GM18519 (cell line): ENCODE results near the gene PPP1R1C.

Experiments used
- ATAC-seq: cut with Tn5 transposase; IDR thresholded peaks from one replicate; pipeline ENCODE4 v1.9.1; 2021; ENCODE audit warnings: mild to moderate bottlenecking, moderate library complexity; ENCODE audit not compliant: unreplicated experiment, low FRiP score

PPP1R1C gene

GRCh38 chr2:181970160-181970794 lies 15.4 kb upstream of the PPP1R1C start:
- no peak for ATAC-seq

GRCh38 chr2:181971032-181971431 lies 14.6 kb upstream of the PPP1R1C start:
- ATAC-seq, result no peak

GRCh38 chr2:181972431-181973170 lies 13.1 kb upstream of the PPP1R1C start:
- ATAC-seq, result no peak

- ATAC-seq, result no peak
These were observed 12.4 kb upstream of the PPP1R1C start for GRCh38 chr2:181973171-181973783.

- no peak for ATAC-seq
These were observed 7.8 kb upstream of the PPP1R1C start for GRCh38 chr2:181977661-181978350.

- no peak for ATAC-seq
These were observed 7.1 kb upstream of the PPP1R1C start for GRCh38 chr2:181978351-181979150.

- ATAC-seq, result no peak
These were observed 1.6 kb upstream of the PPP1R1C start for GRCh38 chr2:181984060-181984459.

- ATAC-seq, result no peak
These were observed 630 bp upstream of the PPP1R1C start for GRCh38 chr2:181984814-181985631.

- ATAC-seq, result no peak
These were observed 2.7 kb downstream of the PPP1R1C start for GRCh38 chr2:181988154-181988924.

GRCh38 chr2:181989099-181989498 lies 3.4 kb downstream of the PPP1R1C start:
- no peak for ATAC-seq

GRCh38 chr2:181991171-181991885 lies 5.7 kb downstream of the PPP1R1C start:
- ATAC-seq, result peak; percentile 94

GRCh38 chr2:181992776-181993175 lies 7.1 kb downstream of the PPP1R1C start:
- peak; percentile 93 for ATAC-seq

GRCh38 chr2:181995289-181995688 lies 9.6 kb downstream of the PPP1R1C start:
- ATAC-seq, result no peak

GRCh38 chr2:181998041-181998835 lies 12.6 kb downstream of the PPP1R1C start:
- no peak for ATAC-seq

GRCh38 chr2:181998891-181999654 lies 13.4 kb downstream of the PPP1R1C start:
- ATAC-seq, result no peak

- ATAC-seq, result no peak
These were observed 14.3 kb downstream of the PPP1R1C start for GRCh38 chr2:181999911-182000310.
